HepG2 (cell line): ENCODE results near the gene ZNF367. TPM values are rescaled to one million over a fixed set of nuclear protein-coding genes. Genes with fewer than 3 reads are reported as not detected.

Experiments
- BCL6 ChIP-seq: IDR thresholded peaks from 2 replicates; pipeline ENCODE4 v1.6.1; 2016; ENCODE audit warnings: missing genetic modification reagents, missing compliant biosample characterization
- CBX5 ChIP-seq: sonication (generic); formaldehyde crosslinking; IDR thresholded peaks from 2 replicates; pipeline ENCODE4 v1.4.0; 2020; ENCODE audit warnings: missing genetic modification reagents, borderline replicate concordance
- ELF1 ChIP-seq: sonication (generic); formaldehyde crosslinking; IDR thresholded peaks from 2 replicates; pipeline ENCODE4 v1.4.0; 2020; ENCODE audit warnings: missing genetic modification reagents
- FOSL1 ChIP-seq: sonication (generic); formaldehyde crosslinking; IDR thresholded peaks from 2 replicates; pipeline ENCODE4 v1.9.0; 2021; ENCODE audit warnings: missing genetic modification reagents, borderline replicate concordance
- FOXC1 ChIP-seq: sonication (generic); formaldehyde crosslinking; IDR thresholded peaks from 2 replicates; pipeline ENCODE4 v1.8.0; 2022; ENCODE audit warnings: mild to moderate bottlenecking, missing genetic modification reagents, borderline replicate concordance
- HDAC2 ChIP-seq: sonication (generic); formaldehyde crosslinking; IDR thresholded peaks from 2 replicates; pipeline ENCODE4 v1.4.0; 2020; ENCODE audit warnings: missing genetic modification reagents
- HMG20B ChIP-seq: conservative IDR thresholded peaks from 2 replicates; pipeline ENCODE4 v1.6.1; 2016; ENCODE audit warnings: missing genetic modification reagents, missing compliant biosample characterization
- KAT7 ChIP-seq: IDR thresholded peaks from 2 replicates; pipeline ENCODE4 v1.6.1; 2018; ENCODE audit warnings: borderline replicate concordance, missing compliant biosample characterization
- MAFF ChIP-seq: IDR thresholded peaks from 2 replicates; pipeline ENCODE4 v1.6.1; 2011; ENCODE audit warnings: low read depth, low read length, improper control_type of control experiment
- MIER2 ChIP-seq: IDR thresholded peaks from 2 replicates; pipeline ENCODE4 v1.6.1; 2016; ENCODE audit warnings: missing biosample characterization, missing genetic modification reagents
- NR2C2 ChIP-seq: sonication (generic); formaldehyde crosslinking; IDR thresholded peaks from 2 replicates; pipeline ENCODE4 v1.4.0; 2020; ENCODE audit warnings: missing genetic modification reagents, mild to moderate bottlenecking, moderate library complexity, borderline replicate concordance
- RARA ChIP-seq: IDR thresholded peaks from 2 replicates; pipeline ENCODE4 v1.6.1; 2016; ENCODE audit warnings: missing genetic modification reagents, missing compliant biosample characterization
- RFX1 ChIP-seq: fragments of 450-650 bp; IDR thresholded peaks from 2 replicates; pipeline ENCODE4 v1.6.1; 2017
- RFX3 ChIP-seq: IDR thresholded peaks from 2 replicates; pipeline ENCODE4 v1.6.1; 2016; ENCODE audit warnings: missing biosample characterization, missing genetic modification reagents
- RFXAP ChIP-seq: sonication (generic); formaldehyde crosslinking; IDR thresholded peaks from 2 replicates; pipeline ENCODE4 v1.4.0; 2020; ENCODE audit warnings: missing genetic modification reagents, borderline replicate concordance
- SALL2 ChIP-seq: sonication (generic); formaldehyde crosslinking; IDR thresholded peaks from 2 replicates; pipeline ENCODE4 v1.8.1; 2023; ENCODE audit warnings: mild to moderate bottlenecking, missing genetic modification reagents, inconsistent platforms
- TARDBP ChIP-seq: sonication (generic); formaldehyde crosslinking; IDR thresholded peaks from 2 replicates; pipeline ENCODE4 v1.8.0; 2022; ENCODE audit warnings: mild to moderate bottlenecking, missing genetic modification reagents
- ZNF3 ChIP-seq: IDR thresholded peaks from 2 replicates; pipeline ENCODE4 v1.7.0; 2017; ENCODE audit warnings: inconsistent platforms
- ZNF451 ChIP-seq: sonication (generic); formaldehyde crosslinking; IDR thresholded peaks from 2 replicates; pipeline ENCODE4 v1.5.0; 2020; ENCODE audit warnings: mild to moderate bottlenecking, missing genetic modification reagents
- ZNF841 ChIP-seq: sonication (generic); formaldehyde crosslinking; IDR thresholded peaks from 2 replicates; pipeline ENCODE4 v1.8.1; 2023; ENCODE audit warnings: missing genetic modification reagents, borderline replicate concordance
- ZSCAN9 ChIP-seq: IDR thresholded peaks from 2 replicates; pipeline ENCODE4 v1.6.1; 2016; ENCODE audit warnings: borderline replicate concordance
- polyA plus RNA-seq, 8 experiments: library from polyadenylated mRNA; depleted of rRNA in 3 of 8; stranded (reverse) in 7 of 8; unstranded in 1 of 8; fragments of >200 nt; fragmentation: Illumina TruSeq in 4 of 8; extraction: Trizol in 4 of 8; gene quantifications; 2 replicates each; pipeline versions ENCODE4 v1.2.1 to v1.2.3, GENCODE V29; 2011 to 2016; ENCODE audit warnings: low read depth in 4 of 8, missing spikeins in 1 of 8, mixed read lengths in 1 of 8; ENCODE audit not compliant: insufficient read depth in 1 of 8
- total RNA-seq, 5 experiments: library from RNA; depleted of rRNA; stranded (reverse); fragments of >200 nt; fragmentation: Illumina TruSeq; extraction: Trizol; gene quantifications; 2 replicates each; pipeline ENCODE4 v1.2.3, GENCODE V29; 2016; ENCODE audit warnings: low read depth in 1 of 5
- TF ChIP-seq, protein P1 (sequence below): IDR thresholded peaks from 2 replicates; pipeline ENCODE4 v1.6.1; 2016; ENCODE audit warnings: low read depth
- TF ChIP-seq, protein P2 (sequence below): IDR thresholded peaks from 2 replicates; pipeline ENCODE4 v1.4.0; 2020; ENCODE audit warnings: mild to moderate bottlenecking, missing genetic modification reagents
- TF ChIP-seq, protein P3 (sequence below): IDR thresholded peaks from 2 replicates; pipeline ENCODE4 v1.6.1; 2016
- TF ChIP-seq, protein P4 (sequence below): sonication (generic); formaldehyde crosslinking; IDR thresholded peaks from 2 replicates; pipeline ENCODE4 v1.8.1; 2023; ENCODE audit warnings: mild to moderate bottlenecking, inconsistent platforms, moderate library complexity, missing genetic modification reagents, borderline replicate concordance

ZNF367 gene
- total and polyA plus RNA-seq, 2 of the 13 experiments (the other 11 are each of a cell fraction or from before 2014, with no cell fraction given), result 2.9 to 7.7 TPM

DNA sequence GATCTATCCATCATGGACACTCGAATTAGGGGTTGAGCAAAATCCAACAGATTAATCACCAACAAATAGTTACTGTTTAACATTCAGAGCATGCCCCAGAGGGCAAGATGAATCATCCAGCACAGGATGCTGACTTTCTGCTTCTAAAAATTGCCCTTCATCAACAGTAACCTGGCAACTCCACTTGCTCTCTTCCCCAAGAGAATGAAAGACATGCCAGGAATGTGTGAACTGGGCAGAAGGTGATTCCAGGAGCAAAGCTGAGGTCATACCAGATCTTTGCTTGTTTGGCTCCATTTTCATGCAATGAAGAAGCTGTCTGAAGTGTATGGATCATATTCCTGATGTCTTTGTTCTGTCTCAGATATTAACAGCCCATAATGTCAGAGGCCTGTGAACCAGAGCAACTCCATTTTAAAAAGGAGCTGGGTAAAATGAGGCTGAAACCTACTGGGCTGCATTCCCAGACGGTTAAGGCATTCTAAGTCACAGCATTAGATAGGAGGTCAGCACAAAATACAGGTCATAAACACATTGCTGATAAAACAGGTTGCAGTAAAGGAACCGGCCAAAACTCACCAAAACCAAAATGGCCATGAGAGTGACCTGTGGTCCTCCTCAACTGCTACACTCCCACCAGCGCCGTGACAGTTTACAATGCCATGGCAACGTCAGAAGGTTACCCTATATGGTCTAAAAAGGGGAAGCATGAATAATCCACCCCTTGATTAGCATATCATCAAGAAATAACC, 2.5 kb upstream of the ZNF367 start (continued):
- TF ChIP-seq HDAC2 (CRISPR knock-in tag) (peak; percentile 89), ZNF841 (CRISPR knock-in tag) (no peak), SALL2 (0 out of 2 replicates have a peak, but pooled peaks have one; percentile 18), NR2C2 (peak; percentile 22; the same call in 1 of the 2 replicates), MIER2 (CRISPR knock-in tag) (peak; percentile 69; the same call in 1 of the 2 replicates), FOSL1 (CRISPR knock-in tag) (peak; percentile 83; the same call in 1 of the 2 replicates), ZNF451 (CRISPR knock-in tag) (peak; percentile 22; the same call in 1 of the 2 replicates), MAFF (peak; percentile 84), ZSCAN9 (peak; percentile 54; the same call in 1 of the 2 replicates), BCL6 (CRISPR knock-in tag) (peak; percentile 88), RFXAP (CRISPR knock-in tag) (0 out of 2 replicates have a peak, but pooled peaks have one; percentile 64), RFX1 (peak; percentile 80), RARA (CRISPR knock-in tag) (peak; percentile 98), CBX5 (CRISPR knock-in tag) (0 out of 2 replicates have a peak, but pooled peaks have one; percentile 66), TARDBP (peak; percentile 81; the same call in 1 of the 2 replicates), HMG20B (CRISPR knock-in tag) (peak; percentile 78), FOXC1 (CRISPR knock-in tag) (no peak), ELF1 (CRISPR knock-in tag) (no peak), RFX3 (peak; percentile 79), KAT7 (no peak; the same call in 1 of the 2 replicates), ZNF3 (CRISPR knock-in tag) (no peak)
- TF ChIP-seq, protein P1, sequence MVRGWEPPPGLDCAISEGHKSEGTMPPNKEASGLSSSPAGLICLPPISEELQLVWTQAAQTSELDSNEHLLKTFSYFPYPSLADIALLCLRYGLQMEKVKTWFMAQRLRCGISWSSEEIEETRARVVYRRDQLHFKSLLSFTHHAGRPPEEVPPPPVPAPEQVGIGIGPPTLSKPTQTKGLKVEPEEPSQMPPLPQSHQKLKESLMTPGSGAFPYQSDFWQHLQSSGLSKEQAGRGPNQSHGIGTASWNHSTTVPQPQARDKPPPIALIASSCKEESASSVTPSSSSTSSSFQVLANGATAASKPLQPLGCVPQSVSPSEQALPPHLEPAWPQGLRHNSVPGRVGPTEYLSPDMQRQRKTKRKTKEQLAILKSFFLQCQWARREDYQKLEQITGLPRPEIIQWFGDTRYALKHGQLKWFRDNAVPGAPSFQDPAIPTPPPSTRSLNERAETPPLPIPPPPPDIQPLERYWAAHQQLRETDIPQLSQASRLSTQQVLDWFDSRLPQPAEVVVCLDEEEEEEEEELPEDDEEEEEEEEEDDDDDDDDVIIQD (CRISPR knock-in tag), result peak; percentile 58; the same call in 1 of the 2 replicates
- TF ChIP-seq, protein P2, sequence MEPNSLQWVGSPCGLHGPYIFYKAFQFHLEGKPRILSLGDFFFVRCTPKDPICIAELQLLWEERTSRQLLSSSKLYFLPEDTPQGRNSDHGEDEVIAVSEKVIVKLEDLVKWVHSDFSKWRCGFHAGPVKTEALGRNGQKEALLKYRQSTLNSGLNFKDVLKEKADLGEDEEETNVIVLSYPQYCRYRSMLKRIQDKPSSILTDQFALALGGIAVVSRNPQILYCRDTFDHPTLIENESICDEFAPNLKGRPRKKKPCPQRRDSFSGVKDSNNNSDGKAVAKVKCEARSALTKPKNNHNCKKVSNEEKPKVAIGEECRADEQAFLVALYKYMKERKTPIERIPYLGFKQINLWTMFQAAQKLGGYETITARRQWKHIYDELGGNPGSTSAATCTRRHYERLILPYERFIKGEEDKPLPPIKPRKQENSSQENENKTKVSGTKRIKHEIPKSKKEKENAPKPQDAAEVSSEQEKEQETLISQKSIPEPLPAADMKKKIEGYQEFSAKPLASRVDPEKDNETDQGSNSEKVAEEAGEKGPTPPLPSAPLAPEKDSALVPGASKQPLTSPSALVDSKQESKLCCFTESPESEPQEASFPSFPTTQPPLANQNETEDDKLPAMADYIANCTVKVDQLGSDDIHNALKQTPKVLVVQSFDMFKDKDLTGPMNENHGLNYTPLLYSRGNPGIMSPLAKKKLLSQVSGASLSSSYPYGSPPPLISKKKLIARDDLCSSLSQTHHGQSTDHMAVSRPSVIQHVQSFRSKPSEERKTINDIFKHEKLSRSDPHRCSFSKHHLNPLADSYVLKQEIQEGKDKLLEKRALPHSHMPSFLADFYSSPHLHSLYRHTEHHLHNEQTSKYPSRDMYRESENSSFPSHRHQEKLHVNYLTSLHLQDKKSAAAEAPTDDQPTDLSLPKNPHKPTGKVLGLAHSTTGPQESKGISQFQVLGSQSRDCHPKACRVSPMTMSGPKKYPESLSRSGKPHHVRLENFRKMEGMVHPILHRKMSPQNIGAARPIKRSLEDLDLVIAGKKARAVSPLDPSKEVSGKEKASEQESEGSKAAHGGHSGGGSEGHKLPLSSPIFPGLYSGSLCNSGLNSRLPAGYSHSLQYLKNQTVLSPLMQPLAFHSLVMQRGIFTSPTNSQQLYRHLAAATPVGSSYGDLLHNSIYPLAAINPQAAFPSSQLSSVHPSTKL (CRISPR knock-in tag), result peak; percentile 97
- TF ChIP-seq, protein P3, sequence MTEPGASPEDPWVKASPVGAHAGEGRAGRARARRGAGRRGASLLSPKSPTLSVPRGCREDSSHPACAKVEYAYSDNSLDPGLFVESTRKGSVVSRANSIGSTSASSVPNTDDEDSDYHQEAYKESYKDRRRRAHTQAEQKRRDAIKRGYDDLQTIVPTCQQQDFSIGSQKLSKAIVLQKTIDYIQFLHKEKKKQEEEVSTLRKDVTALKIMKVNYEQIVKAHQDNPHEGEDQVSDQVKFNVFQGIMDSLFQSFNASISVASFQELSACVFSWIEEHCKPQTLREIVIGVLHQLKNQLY, result peak; percentile 72
- TF ChIP-seq, protein P4, sequence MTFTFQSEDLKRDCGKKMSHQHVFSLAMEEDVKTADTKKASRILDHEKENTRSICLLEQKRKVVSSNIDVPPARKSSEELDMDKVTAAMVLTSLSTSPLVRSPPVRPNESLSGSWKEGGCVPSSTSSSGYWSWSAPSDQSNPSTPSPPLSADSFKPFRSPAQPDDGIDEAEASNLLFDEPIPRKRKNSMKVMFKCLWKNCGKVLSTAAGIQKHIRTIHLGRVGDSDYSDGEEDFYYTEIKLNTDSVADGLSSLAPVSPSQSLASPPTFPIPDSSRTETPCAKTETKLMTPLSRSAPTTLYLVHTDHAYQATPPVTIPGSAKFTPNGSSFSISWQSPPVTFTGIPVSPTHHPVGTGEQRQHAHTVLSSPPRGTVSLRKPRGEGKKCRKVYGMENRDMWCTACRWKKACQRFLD (CRISPR knock-in tag), result no peak
